Measurements from ENCODE around the gene CHRNE.
"Not testable (repeated sequence)": the region's sequence is repeated elsewhere in the genome, so short reads cannot be mapped to it uniquely, and the experiment has no call there.

CHRNE gene

DNA sequence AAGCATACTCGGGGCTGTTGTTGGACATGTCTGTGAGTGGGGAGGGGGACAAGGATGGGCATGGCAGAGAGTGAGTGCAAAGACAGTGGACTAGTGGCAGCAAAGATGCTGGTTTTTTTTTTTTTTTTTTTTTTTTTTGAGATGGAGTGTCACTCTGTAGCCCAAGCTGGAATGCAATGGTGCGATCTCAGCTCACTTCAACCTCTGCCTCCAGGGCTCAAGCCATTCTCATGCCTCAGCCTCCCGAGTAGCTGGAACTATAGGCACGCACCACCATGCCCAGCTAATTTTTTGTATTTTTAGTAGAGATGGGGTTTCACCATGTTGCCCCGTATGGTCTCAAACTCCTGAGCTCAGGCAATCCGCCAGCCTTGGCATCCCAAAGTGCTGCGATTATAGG, 45.6 kb downstream of the CHRNE start:
- not testable (repeated sequence) for DNase-seq (ENCODE audit: low read depth in 2 of 3, low spot score in 1 of 3)

GRCh38 chr17:4856937-4857314, 46.0 kb downstream of the CHRNE start:
- no peak for DNase-seq (ENCODE audit: low read depth in 2 of 3, low spot score in 1 of 3)

DNA sequence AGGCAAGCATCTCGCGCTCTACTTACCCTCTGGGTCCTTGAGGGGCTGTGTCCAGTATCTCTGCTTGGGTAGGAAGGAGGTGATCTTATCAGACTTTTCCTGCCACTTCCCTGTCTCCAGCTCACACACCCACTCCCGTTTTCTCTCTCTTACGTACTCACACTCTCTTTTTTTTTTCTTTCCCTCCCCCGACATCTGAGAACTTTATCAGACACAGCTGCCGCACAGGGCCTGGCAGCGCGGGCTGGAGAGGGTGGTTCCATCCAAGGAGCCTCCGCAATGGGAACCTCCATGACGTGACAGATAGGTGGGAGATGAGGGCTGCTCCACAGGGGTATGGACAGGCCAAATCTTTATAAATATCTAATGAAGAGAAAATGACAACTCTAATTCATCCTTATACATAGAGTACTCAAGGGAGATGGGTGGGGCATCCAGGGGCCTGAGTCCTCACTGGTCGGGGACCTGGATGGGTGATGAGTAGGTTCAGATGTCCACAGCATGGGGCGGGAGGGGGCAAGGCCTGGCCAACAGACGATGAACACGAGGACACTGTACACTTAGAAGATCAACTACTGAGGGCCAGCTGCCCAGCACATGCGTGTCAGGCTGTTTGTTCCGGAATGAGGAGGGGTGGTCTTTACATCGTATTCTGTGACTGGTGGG, 46.5 kb downstream of the CHRNE start:
- no peak for DNase-seq (ENCODE audit: low read depth in 2 of 3, low spot score in 1 of 3)

DNA sequence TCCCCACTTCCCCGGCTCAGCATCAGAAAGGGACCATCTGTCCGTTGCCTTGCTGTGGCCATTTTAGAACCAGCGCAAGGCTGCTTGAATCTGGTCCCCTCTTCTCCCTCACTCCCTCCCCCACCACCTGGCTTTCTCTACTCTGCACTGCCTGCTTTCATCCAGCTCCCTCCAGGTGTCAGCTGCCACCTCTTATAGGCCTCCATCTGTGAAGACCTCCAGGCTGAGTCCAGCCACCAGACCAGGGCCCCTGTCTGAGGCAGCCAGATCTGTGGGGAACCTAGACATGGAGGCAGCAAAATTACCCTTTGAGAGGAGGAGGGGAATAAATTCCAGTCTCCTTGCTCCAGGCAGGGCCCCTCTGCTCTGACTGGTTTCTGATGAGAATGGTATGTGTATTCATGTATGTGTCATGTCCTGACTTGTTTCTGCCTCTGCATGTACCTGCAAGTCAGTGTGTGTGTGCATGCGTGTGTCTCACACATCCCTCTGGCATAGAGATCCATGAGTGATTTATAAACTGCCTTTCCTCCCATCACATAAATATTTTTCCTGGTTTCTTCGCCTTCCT, 48.7 kb downstream of the CHRNE start:
- DNase-seq (ENCODE audit: low read depth in 2 of 3, low spot score in 1 of 3) = no peak

GRCh38 chr17:4853208-4853671, 49.7 kb downstream of the CHRNE start:
- no peak for DNase-seq (ENCODE audit: low read depth in 2 of 3, low spot score in 1 of 3)

DNA sequence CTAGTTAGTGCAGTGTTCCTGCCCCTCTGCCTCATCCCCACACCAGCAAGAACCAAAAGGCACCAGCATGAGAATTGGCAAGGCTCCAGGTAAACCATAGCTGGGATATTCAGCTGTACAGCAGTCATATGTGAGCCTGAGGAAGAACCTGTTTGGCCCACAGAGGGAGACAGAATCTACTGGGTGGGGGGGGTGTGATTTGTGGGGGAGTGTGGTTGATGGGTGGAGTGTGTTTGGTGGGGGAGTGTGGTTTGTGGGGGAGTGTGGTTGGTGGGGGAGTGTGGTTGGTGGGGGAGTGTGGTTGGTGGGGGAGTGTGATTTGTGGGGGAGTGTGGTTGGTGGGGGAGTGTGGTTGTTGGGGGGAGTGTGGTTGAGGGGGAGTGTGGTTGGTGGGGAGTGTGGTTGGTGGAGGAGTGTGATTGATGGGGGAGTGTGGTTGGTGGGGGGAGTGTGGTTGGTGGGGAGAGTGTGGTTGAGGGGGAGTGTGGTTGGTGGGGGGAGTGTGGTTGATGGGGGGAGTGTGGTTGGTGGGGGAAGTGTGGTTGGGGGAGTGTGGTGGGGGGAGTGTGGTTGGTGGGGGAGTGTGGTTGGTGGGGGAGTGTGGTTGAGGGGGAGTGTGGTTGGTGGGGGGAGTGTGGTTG, 50.2 kb downstream of the CHRNE start:
- DNase-seq (ENCODE audit: low read depth in 2 of 3, low spot score in 1 of 3) = no peak

DNA sequence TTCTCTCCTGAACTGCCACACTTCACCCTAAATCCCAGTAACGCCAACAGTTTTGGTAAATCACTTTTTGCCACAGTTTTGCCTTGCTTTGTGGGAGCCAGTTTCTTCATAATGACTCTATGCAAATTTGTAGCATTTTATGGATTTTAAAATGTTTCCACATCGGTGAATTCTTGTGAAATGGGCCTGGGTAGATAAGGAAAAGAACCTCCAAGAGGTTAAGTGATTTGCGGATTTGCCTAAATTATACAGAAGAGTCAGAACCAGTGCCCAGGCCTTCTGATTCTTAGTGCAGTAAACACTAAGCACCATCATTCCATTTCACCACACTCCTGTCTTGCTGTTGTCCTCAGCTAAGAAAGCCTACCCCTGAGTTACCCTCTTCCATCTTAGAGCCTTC, 51.8 kb downstream of the CHRNE start:
- no peak for DNase-seq (ENCODE audit: low read depth in 2 of 3, low spot score in 1 of 3)

- DNase-seq (ENCODE audit: low read depth in 2 of 3, low spot score in 1 of 3) = no peak
Observed at GRCh38 chr17:4850246-4850645, 52.7 kb downstream of the CHRNE start.

DNA sequence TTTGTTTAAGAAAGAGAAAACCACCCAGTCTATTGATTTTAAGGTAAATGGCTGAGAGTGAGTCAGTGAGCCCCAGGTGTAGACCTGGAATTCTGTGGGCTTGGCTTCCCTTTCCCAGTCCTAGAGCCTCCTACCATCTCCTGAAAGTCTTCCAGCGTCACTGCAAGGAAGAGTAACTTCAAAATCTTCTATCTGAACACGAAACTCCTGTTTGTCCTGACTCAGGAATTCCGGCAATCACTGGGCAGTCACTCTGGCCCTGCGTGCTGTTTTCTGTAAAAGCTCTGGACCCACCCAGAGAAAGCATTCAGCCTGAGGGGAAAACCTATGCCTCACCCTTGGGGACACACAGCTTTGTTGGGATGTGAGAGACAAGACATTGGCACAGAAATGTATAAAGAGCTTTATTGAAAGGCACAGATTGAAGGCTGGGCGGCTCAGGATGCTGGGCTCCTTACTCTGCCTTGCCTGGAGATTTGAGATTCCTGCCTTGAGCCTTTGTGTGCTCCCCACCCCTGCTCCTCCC, 53.8 kb downstream of the CHRNE start:
- DNase-seq (ENCODE audit: low read depth in 2 of 3, low spot score in 1 of 3) = no peak
